Loucy (cell line): ENCODE data around the gene IFTAP.

ENCODE experiments used
- H2AFZ ChIP-seq: fragments of 200-600 bp; sonication (generic); 2 replicates; pipeline ENCODE4 v1.6.0; 2016; ENCODE audit warnings: antibody characterized with exemption, mild to moderate bottlenecking, low read length, moderate library complexity
- H3F3A ChIP-seq: fragments of 200-600 bp; 2 replicates; pipeline ENCODE4 v1.6.0; 2016; ENCODE audit warnings: antibody characterized with exemption, low read depth, mild to moderate bottlenecking
- H3K27me3 ChIP-seq: fragments of 200-600 bp; sonication (generic); 2 replicates; pipeline ENCODE4 v1.6.1; 2014; ENCODE audit warnings: low read length, mild to moderate bottlenecking; ENCODE audit not compliant: insufficient read depth, poor library complexity, severe bottlenecking
- H3K36me3 ChIP-seq: fragments of 200-600 bp; sonication (generic); 2 replicates; pipeline ENCODE4 v1.6.1; 2016; ENCODE audit warnings: low read length; ENCODE audit not compliant: insufficient read depth
- H3K4me1 ChIP-seq: fragments of 200-600 bp; sonication (generic); 2 replicates; pipeline ENCODE4 v1.5.1; 2014; ENCODE audit warnings: low read length, mild to moderate bottlenecking; ENCODE audit not compliant: insufficient read depth, poor library complexity, severe bottlenecking
- H3K4me2 ChIP-seq: fragments of 200-600 bp; sonication (generic); 2 replicates; pipeline ENCODE4 v1.6.0; 2014; ENCODE audit warnings: antibody characterized with exemption, low read length, low read depth, mild to moderate bottlenecking; ENCODE audit not compliant: poor library complexity, severe bottlenecking
- H3K4me3 ChIP-seq: fragments of 200-600 bp; sonication (generic); 2 replicates; pipeline ENCODE4 v1.5.1; 2014; ENCODE audit warnings: low read length, mild to moderate bottlenecking, mixed read lengths; ENCODE audit not compliant: poor library complexity, severe bottlenecking
- H3K79me2 ChIP-seq: fragments of 200-600 bp; sonication (generic); 2 replicates; pipeline ENCODE4 v1.6.1; 2014; ENCODE audit warnings: low read length; ENCODE audit not compliant: insufficient read depth
- H3K9ac ChIP-seq: fragments of 200-600 bp; sonication (generic); 2 replicates; pipeline ENCODE4 v1.6.0; 2014; ENCODE audit warnings: mild to moderate bottlenecking, low read depth, low read length, moderate library complexity; ENCODE audit not compliant: poor library complexity, severe bottlenecking
- H3K9me2 ChIP-seq: fragments of 200-600 bp; sonication (generic); replicated peaks from 2 replicates; pipeline ENCODE4 v1.6.1; 2016; ENCODE audit warnings: low read depth, low read length, mixed read lengths
- H3K9me3 ChIP-seq: fragments of 200-600 bp; sonication (generic); 2 replicates; pipeline ENCODE4 v1.6.1; 2014; ENCODE audit warnings: mild to moderate bottlenecking, antibody characterized with exemption, low read length, low read depth; ENCODE audit not compliant: insufficient read depth
- H4K20me1 ChIP-seq: fragments of 200-600 bp; sonication (generic); 2 replicates; pipeline ENCODE4 v1.6.0; 2014; ENCODE audit warnings: antibody characterized with exemption, low read length, mild to moderate bottlenecking; ENCODE audit not compliant: insufficient read depth, poor library complexity, severe bottlenecking
- EZH2phosphoT487 ChIP-seq: fragments of 200-600 bp; IDR thresholded peaks from 2 replicates; pipeline ENCODE4 v1.6.1; 2018; ENCODE audit warnings: antibody characterized with exemption, mild to moderate bottlenecking, moderate library complexity, borderline replicate concordance
- TF ChIP-seq, protein P1 (sequence below): fragments of 200-600 bp; sonication (generic); conservative IDR thresholded peaks from 2 replicates; pipeline ENCODE4 v1.5.1; 2014; ENCODE audit warnings: mild to moderate bottlenecking, antibody characterized with exemption, low read length

The IFTAP gene

DNA sequence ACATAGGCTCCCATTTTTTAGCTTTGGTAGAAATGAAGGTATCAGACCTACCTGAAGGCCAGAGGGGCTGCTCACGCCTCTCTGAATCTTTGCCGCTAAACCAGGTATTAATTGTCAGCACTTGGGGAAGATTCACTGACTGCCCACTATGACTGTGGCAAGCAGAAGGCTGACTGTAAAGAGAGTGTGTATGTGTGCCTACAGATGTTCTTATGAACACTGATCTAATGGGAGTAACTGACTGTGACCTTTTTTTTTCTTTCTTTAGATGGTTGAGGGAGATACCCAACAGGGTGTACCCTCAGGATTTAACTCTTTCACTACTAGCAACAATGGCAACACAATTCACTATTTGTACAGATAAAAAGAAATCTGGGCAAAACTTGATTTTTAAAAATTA lies 3.7 kb downstream of the IFTAP start, which contains the start of gene RAG2:
RAG2 (minus strand) TSS at position 186 of the 400 bp plus-strand sequence. CDS start 4,068 bp downstream, outside the sequence.
- Histone ChIP-seq H3K9me2 (no peaks in the 10 kb centered on the region), H3K36me3 (no peaks in the 10 kb centered on the region), H3K27me3 (no peaks in the 10 kb centered on the region), H3K4me2 (peak within 1 kb of the TSS; percentile 76), H3K9ac (peak within 1 kb of the TSS; percentile 73), H3F3A (no peaks in the 10 kb centered on the region; the same call in 1 of the 2 replicates), H3K9me3 (no peaks in the 10 kb centered on the region), H3K79me2 (peaks cover 28% of the 10 kb centered on the region), H2AFZ (no peak within 1 kb of the TSS), H4K20me1 (no peaks in the 10 kb centered on the region), H3K4me1 (peaks cover 54% of the 10 kb centered on the region), H3K4me3 (peak within 1 kb of the TSS; percentile 73)
- no peak for TF ChIP-seq EZH2phosphoT487
- TF ChIP-seq, protein P1, sequence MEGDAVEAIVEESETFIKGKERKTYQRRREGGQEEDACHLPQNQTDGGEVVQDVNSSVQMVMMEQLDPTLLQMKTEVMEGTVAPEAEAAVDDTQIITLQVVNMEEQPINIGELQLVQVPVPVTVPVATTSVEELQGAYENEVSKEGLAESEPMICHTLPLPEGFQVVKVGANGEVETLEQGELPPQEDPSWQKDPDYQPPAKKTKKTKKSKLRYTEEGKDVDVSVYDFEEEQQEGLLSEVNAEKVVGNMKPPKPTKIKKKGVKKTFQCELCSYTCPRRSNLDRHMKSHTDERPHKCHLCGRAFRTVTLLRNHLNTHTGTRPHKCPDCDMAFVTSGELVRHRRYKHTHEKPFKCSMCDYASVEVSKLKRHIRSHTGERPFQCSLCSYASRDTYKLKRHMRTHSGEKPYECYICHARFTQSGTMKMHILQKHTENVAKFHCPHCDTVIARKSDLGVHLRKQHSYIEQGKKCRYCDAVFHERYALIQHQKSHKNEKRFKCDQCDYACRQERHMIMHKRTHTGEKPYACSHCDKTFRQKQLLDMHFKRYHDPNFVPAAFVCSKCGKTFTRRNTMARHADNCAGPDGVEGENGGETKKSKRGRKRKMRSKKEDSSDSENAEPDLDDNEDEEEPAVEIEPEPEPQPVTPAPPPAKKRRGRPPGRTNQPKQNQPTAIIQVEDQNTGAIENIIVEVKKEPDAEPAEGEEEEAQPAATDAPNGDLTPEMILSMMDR: no peak

DNA sequence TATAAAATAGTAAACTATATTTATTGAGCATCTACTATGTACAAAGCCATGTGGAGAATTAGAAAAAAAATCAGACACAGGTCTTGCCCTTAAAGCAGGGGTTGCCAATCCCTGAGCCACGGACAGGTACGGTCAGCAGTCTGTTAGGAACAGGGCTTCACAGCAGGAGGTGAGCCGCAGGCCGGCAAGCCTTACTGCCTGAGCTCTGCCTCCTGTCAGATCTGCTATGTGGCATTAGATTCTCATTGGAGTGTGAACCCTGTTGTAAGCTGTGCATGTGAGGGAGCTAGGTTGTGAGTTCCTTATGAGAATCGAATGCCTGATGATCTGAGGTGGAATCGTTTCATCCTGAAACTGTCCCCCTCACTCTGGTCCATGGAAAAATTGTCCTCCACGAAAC lies 5.9 kb downstream of the IFTAP start:
- Histone ChIP-seq H3K36me3 (no peaks in the 10 kb centered on the region), H3K27me3 (no peaks in the 10 kb centered on the region), H3K4me3 (no peak overlapping the region), H3K9me2 (no peaks in the 10 kb centered on the region), H3K4me2 (no peak overlapping the region), H3K9me3 (no peaks in the 10 kb centered on the region), H3F3A (no peaks in the 10 kb centered on the region), H2AFZ (no peak overlapping the region), H3K4me1 (peaks cover 68% of the 10 kb centered on the region), H3K79me2 (peaks cover 26% of the 10 kb centered on the region), H3K9ac (no peak overlapping the region), H4K20me1 (no peaks in the 10 kb centered on the region)
- no peak for TF ChIP-seq EZH2phosphoT487
- TF ChIP-seq, protein P1: no peak

DNA sequence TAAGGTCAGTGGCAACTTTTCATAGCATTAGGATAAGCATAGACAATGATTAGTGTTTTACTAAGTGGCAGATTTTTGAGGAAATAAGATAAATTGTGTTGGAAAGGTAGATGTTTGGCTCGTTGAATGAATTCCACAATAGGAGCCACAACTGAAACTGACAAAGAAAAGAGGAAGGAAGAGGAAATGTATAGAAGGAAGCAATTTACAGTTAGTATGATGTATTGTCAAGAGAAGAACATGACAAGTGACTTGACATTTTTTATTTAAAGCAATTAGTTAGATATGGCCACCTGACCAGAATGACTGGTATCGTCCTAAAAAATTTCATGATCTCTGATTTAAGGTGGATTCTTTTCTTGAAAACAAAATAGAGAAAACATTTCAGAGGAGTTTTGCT lies 6.9 kb downstream of the IFTAP start:
- Histone ChIP-seq H3K36me3 (no peaks in the 10 kb centered on the region), H3K9ac (peak overlapping the region; percentile 12), H3K9me3 (no peaks in the 10 kb centered on the region), H4K20me1 (no peaks in the 10 kb centered on the region), H3K4me3 (no peak overlapping the region), H2AFZ (peak overlapping the region; percentile 53), H3K4me1 (peaks cover 74% of the 10 kb centered on the region), H3K4me2 (peak overlapping the region; percentile 40), H3K9me2 (no peaks in the 10 kb centered on the region), H3K27me3 (no peaks in the 10 kb centered on the region), H3K79me2 (peaks cover 17% of the 10 kb centered on the region), H3F3A (no peaks in the 10 kb centered on the region)
- no peak for TF ChIP-seq EZH2phosphoT487
- TF ChIP-seq, protein P1: no peak
